ENCODE measurements around the gene ADCY2. TPM values are rescaled to one million over a fixed set of nuclear protein-coding genes. Genes with fewer than 3 reads are reported as not detected.

ADCY2 gene
- total RNA-seq, 1 experiment from 2014 or later = not detected

GRCh38 chr5:7756453-7756852 lies 360.5 kb downstream of the ADCY2 start:
- no peaks in the 10 kb centered on the region for H3K36me3 Mint-ChIP-seq (ENCODE audit: insufficient read depth, unreplicated experiment)
- peaks cover 22% of the 10 kb centered on the region for H3K27me3 Mint-ChIP-seq (ENCODE audit: insufficient read depth, unreplicated experiment)
- BruUV-seq (replicated peaks) = no TSS peak
- Histone ChIP-seq H3K4me3 (ENCODE audit: low read depth, low read length) (no peak overlapping the region), H3K4me1 (no peaks in the 10 kb centered on the region), H3K27me3 (replicated peaks; ENCODE audit: control insufficient read depth, insufficient read depth, low read length) (no peaks in the 10 kb centered on the region), H3K9me3 (no peaks in the 10 kb centered on the region), H3K36me3 (ENCODE audit: control insufficient read depth, insufficient read depth, low read length) (no peaks in the 10 kb centered on the region)
- no peaks in the 10 kb centered on the region for H3K9me3 Mint-ChIP-seq (ENCODE audit: unreplicated experiment)
- POLR2A ChIA-PET = no interaction called here
- no peak overlapping the region for H3K27ac Mint-ChIP-seq (ENCODE audit: unreplicated experiment)
- TF ChIP-seq CTCF (IDR thresholded peaks at IDR 0.05; ENCODE audit: insufficient read depth in 1 of 2, low read depth in 1 of 2, low read length in 1 of 2, severe bottlenecking in 1 of 2, unreplicated experiment in 1 of 2) = no peak
- no peaks in the 10 kb centered on the region for H3K4me1 Mint-ChIP-seq (ENCODE audit: low read depth, unreplicated experiment)
- intact Hi-C loops (cut with micrococcal nuclease; ENCODE audit: unreplicated experiment) = no loop called here
- no peak overlapping the region for H3K4me3 Mint-ChIP-seq (ENCODE audit: unreplicated experiment)
- CTCF ChIA-PET = no interaction called here
- DNase-seq = no peak

- Histone ChIP-seq H3K27me3 (replicated peaks; ENCODE audit: control insufficient read depth, insufficient read depth, low read length) (0 out of 2 replicates have a peak, but pooled peaks cover 1% of the 10 kb centered on the region), H3K4me1 (no peaks in the 10 kb centered on the region), H3K4me3 (ENCODE audit: low read depth, low read length) (no peak overlapping the region), H3K36me3 (ENCODE audit: control insufficient read depth, insufficient read depth, low read length) (no peaks in the 10 kb centered on the region), H3K9me3 (no peaks in the 10 kb centered on the region)
- no peaks in the 10 kb centered on the region for H3K36me3 Mint-ChIP-seq (ENCODE audit: insufficient read depth, unreplicated experiment)
- ChIA-PET POLR2A (no interaction called here), CTCF (no interaction called here)
- no peak for DNase-seq
- no peak for TF ChIP-seq CTCF (IDR thresholded peaks at IDR 0.05; ENCODE audit: insufficient read depth in 1 of 2, low read depth in 1 of 2, low read length in 1 of 2, severe bottlenecking in 1 of 2, unreplicated experiment in 1 of 2)
- H3K9me3 Mint-ChIP-seq (ENCODE audit: unreplicated experiment) = no peaks in the 10 kb centered on the region
- H3K4me3 Mint-ChIP-seq (ENCODE audit: unreplicated experiment) = no peak overlapping the region
- BruUV-seq (replicated peaks) = no TSS peak
- H3K27ac Mint-ChIP-seq (ENCODE audit: unreplicated experiment) = no peak overlapping the region
- H3K27me3 Mint-ChIP-seq (ENCODE audit: insufficient read depth, unreplicated experiment) = peaks cover 13% of the 10 kb centered on the region
- H3K4me1 Mint-ChIP-seq (ENCODE audit: low read depth, unreplicated experiment) = no peaks in the 10 kb centered on the region
- intact Hi-C loops (cut with micrococcal nuclease; ENCODE audit: unreplicated experiment) = no loop called here
Measured at GRCh38 chr5:7759257-7759871, 363.4 kb downstream of the ADCY2 start.

- DNase-seq = no peak
- Histone ChIP-seq H3K4me3 (ENCODE audit: low read depth, low read length) (no peak overlapping the region), H3K4me1 (no peaks in the 10 kb centered on the region), H3K36me3 (ENCODE audit: control insufficient read depth, insufficient read depth, low read length) (no peaks in the 10 kb centered on the region), H3K9me3 (no peaks in the 10 kb centered on the region), H3K27me3 (replicated peaks; ENCODE audit: control insufficient read depth, insufficient read depth, low read length) (0 out of 2 replicates have a peak, but pooled peaks cover 1% of the 10 kb centered on the region)
- no peak overlapping the region for H3K4me3 Mint-ChIP-seq (ENCODE audit: unreplicated experiment)
- POLR2A ChIA-PET = no interaction called here
- BruUV-seq (replicated peaks) = no TSS peak
- H3K27ac Mint-ChIP-seq (ENCODE audit: unreplicated experiment) = no peak overlapping the region
- no peaks in the 10 kb centered on the region for H3K9me3 Mint-ChIP-seq (ENCODE audit: unreplicated experiment)
- TF ChIP-seq CTCF (IDR thresholded peaks at IDR 0.05; ENCODE audit: insufficient read depth in 1 of 2, low read depth in 1 of 2, low read length in 1 of 2, severe bottlenecking in 1 of 2, unreplicated experiment in 1 of 2) = no peak
- intact Hi-C loops (cut with micrococcal nuclease; ENCODE audit: unreplicated experiment) = loop anchor here (5.0 to 10.0 kb wide), 2 partner anchors 47 to 95 kb away; partner anchors contain the start of gene CFAP90
- peaks cover 16% of the 10 kb centered on the region for H3K27me3 Mint-ChIP-seq (ENCODE audit: insufficient read depth, unreplicated experiment)
- no peaks in the 10 kb centered on the region for H3K4me1 Mint-ChIP-seq (ENCODE audit: low read depth, unreplicated experiment)
- H3K36me3 Mint-ChIP-seq (ENCODE audit: insufficient read depth, unreplicated experiment) = no peaks in the 10 kb centered on the region
- CTCF ChIA-PET = no interaction called here
Measured at GRCh38 chr5:7759951-7760580, 364.1 kb downstream of the ADCY2 start.

All from Caco-2 (cell line).